ENCODE measurements around the gene ZBTB18.

The ZBTB18 gene

DNA sequence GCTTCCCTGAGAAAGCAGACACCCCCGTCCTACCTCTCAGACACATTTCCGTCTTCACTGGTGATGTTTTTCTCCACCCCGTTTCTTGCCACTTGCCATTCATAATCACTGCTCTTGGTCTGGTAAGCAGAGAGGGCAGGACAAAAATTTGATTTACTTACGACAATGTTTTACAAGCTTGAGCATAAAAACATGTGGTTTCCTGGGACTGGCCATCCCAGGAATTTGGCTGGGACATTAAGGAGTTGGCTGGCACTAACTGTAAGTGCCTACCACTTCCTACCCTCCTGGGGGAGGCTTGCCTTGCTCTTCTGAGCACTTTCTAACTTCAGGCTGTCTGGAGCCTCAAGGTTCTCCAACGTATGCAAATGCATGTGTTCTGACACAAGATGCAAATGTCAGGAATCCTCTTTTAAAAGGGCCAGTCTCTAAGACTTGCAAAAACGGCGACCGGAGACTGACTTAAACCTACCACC lies 24.2 kb downstream of the ZBTB18 start:
- TF ChIP-seq, protein P1, sequence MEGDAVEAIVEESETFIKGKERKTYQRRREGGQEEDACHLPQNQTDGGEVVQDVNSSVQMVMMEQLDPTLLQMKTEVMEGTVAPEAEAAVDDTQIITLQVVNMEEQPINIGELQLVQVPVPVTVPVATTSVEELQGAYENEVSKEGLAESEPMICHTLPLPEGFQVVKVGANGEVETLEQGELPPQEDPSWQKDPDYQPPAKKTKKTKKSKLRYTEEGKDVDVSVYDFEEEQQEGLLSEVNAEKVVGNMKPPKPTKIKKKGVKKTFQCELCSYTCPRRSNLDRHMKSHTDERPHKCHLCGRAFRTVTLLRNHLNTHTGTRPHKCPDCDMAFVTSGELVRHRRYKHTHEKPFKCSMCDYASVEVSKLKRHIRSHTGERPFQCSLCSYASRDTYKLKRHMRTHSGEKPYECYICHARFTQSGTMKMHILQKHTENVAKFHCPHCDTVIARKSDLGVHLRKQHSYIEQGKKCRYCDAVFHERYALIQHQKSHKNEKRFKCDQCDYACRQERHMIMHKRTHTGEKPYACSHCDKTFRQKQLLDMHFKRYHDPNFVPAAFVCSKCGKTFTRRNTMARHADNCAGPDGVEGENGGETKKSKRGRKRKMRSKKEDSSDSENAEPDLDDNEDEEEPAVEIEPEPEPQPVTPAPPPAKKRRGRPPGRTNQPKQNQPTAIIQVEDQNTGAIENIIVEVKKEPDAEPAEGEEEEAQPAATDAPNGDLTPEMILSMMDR (IDR thresholded peaks at IDR 0.05; ENCODE audit: control insufficient read depth, extremely low read depth, insufficient read depth): no peak
- H3K4me3 ChIP-seq (ENCODE audit: low read depth, low read length): no peak overlapping the region
- no peak for DNase-seq (ENCODE audit: low read depth)

- TF ChIP-seq, protein P1 (IDR thresholded peaks at IDR 0.05; ENCODE audit: control insufficient read depth, extremely low read depth, insufficient read depth): no peak
- DNase-seq (ENCODE audit: low read depth): no peak
- H3K4me3 ChIP-seq (ENCODE audit: low read depth, low read length): no peak overlapping the region
Measured at GRCh38 chr1:244076740-244077139, 25.7 kb downstream of the ZBTB18 start.

DNA sequence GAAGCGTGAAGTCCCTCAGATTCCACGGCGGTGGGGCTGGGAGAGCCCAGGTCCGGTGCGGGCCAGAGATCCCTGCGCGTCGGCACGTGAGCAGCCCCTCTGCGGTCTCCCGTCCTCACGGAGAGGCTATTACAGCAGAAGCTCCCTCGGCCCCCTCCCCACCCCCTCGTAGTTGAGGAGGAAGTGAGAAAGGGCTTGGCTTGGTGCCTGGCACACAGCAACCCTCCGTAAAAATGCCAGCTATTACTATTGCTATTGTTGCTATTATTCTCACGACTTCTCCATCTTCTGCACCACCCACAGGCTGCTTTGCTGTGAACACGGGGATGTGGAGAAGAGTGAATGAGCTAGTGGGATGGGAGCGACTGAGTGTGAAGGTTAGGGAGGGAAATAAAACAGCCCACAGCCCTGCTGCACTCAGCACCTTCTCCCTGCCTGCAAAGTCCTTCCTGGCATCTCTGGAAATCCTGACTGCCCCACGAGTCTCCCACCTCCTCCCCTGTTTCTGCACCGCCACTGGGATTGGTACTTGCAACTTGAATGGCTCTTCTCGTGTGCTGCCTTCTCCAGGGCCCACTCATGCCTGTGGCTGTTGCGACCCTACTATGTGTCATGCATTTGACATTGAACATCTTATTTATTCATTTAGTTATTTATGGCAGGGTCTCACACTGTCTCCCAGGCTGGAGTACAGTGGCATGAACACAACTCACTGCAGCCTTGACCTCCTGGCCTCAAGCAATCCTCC lies 26.6 kb downstream of the ZBTB18 start:
- TF ChIP-seq, protein P1 (IDR thresholded peaks at IDR 0.05; ENCODE audit: control insufficient read depth, extremely low read depth, insufficient read depth): no peak
- no peak overlapping the region for H3K4me3 ChIP-seq (ENCODE audit: low read depth, low read length)

DNA sequence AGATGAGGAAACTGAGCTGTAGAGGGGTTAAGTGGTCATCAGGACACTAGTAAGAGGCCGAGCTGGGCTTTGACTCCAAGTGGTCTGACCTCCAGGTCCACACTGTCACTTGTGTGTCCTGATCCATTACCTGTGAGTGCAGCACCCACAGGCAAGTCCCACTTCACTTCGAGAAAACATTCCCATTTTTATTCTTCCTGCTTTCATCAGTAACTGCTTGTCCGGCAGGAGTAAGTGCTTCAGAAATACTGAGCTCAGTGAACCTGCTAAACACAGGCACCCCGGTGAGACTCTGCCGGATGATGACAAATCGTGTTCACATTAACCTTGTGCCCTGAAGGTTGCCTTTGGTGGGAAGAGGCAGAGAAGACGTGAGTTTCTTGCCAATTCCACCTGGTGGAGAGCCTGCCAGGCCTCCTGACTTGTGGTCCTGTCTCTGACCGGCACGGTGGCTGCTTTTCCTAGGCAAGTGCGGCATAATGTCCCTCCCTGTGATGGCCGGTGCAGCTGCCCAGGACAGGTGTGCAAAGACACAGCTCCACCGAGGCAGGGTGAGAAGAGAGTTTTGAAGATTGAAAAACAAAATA lies 29.4 kb downstream of the ZBTB18 start:
- DNase-seq (ENCODE audit: low read depth): no peak
- H3K4me3 ChIP-seq (ENCODE audit: low read depth, low read length): no peak overlapping the region
- TF ChIP-seq, protein P1 (IDR thresholded peaks at IDR 0.05; ENCODE audit: control insufficient read depth, extremely low read depth, insufficient read depth): no peak

More for the DNA sequence above, 26.6 kb downstream of the ZBTB18 start:
- DNase-seq (ENCODE audit: low read depth): no peak

- no peak for DNase-seq (ENCODE audit: low read depth)
- TF ChIP-seq, protein P1 (IDR thresholded peaks at IDR 0.05; ENCODE audit: control insufficient read depth, extremely low read depth, insufficient read depth): no peak
- no peak overlapping the region for H3K4me3 ChIP-seq (ENCODE audit: low read depth, low read length)
Measured at GRCh38 chr1:244082969-244083368, 31.9 kb downstream of the ZBTB18 start.

GRCh38 chr1:244083383-244083943 lies 32.4 kb downstream of the ZBTB18 start:
- no peak for DNase-seq (ENCODE audit: low read depth)
- TF ChIP-seq, protein P1 (IDR thresholded peaks at IDR 0.05; ENCODE audit: control insufficient read depth, extremely low read depth, insufficient read depth): no peak
- no peak overlapping the region for H3K4me3 ChIP-seq (ENCODE audit: low read depth, low read length)

All from LNCaP clone FGC (cell line).